WERI-Rb-1 (cell line): ENCODE data around the gene UBE2U.
"Not testable (repeated sequence)": the region's sequence is repeated elsewhere in the genome, so short reads cannot be mapped to it uniquely, and the experiment has no call there.

Experiments used
- DNase-seq: peaks from one replicate; pipeline ENCODE4 v3.0.0-alpha.2; 2020
- H3K27ac ChIP-seq: fragments of 250-450 bp; sonication (Bioruptor Pico); 2 replicates; pipeline ENCODE4 v1.5.1; 2020; ENCODE audit warnings: mild to moderate bottlenecking, moderate library complexity
- H3K27me3 ChIP-seq: fragments of 250-450 bp; sonication (Bioruptor Pico); 2 replicates; pipeline ENCODE4 v1.5.1; 2021; ENCODE audit warnings: mild to moderate bottlenecking, low read depth, moderate library complexity; ENCODE audit not compliant: insufficient read depth, severe bottlenecking
- H3K36me3 ChIP-seq: fragments of 250-450 bp; sonication (Bioruptor Pico); 2 replicates; pipeline ENCODE4 v1.5.1; 2020; ENCODE audit warnings: mild to moderate bottlenecking, moderate library complexity
- H3K4me3 ChIP-seq: 2 replicates; pipeline ENCODE4 v1.5.1; 2011; ENCODE audit warnings: low read depth, mild to moderate bottlenecking, control low read depth, low read length
- H3K9me3 ChIP-seq: fragments of 250-450 bp; sonication (Bioruptor Pico); 2 replicates; pipeline ENCODE4 v1.5.1; 2021; ENCODE audit warnings: mild to moderate bottlenecking, moderate library complexity; ENCODE audit not compliant: severe bottlenecking
- CTCF ChIP-seq: IDR thresholded peaks from 2 replicates; pipeline ENCODE4 v1.5.1; 2011; ENCODE audit warnings: low read depth, mild to moderate bottlenecking, control low read depth, inconsistent platforms, low read length

Gene UBE2U

GRCh38 chr1:64231654-64232053 is 28.2 kb downstream of the UBE2U start:
- TF ChIP-seq CTCF, result no peak
- no peak for DNase-seq
- no peak overlapping the region for H3K4me3 ChIP-seq
- no peak overlapping the region for H3K27ac ChIP-seq
- H3K36me3 ChIP-seq, result no peaks in the 10 kb centered on the region
- H3K27me3 ChIP-seq, result no peaks in the 10 kb centered on the region
- H3K9me3 ChIP-seq, result no peaks in the 10 kb centered on the region

- Histone ChIP-seq H3K9me3 (no peaks in the 10 kb centered on the region), H3K4me3 (no peak overlapping the region), H3K36me3 (no peaks in the 10 kb centered on the region), H3K27me3 (no peaks in the 10 kb centered on the region), H3K27ac (no peak overlapping the region)
- no peak for DNase-seq
- TF ChIP-seq CTCF, result no peak
Measured at GRCh38 chr1:64234714-64235113, 31.3 kb downstream of the UBE2U start.

DNA sequence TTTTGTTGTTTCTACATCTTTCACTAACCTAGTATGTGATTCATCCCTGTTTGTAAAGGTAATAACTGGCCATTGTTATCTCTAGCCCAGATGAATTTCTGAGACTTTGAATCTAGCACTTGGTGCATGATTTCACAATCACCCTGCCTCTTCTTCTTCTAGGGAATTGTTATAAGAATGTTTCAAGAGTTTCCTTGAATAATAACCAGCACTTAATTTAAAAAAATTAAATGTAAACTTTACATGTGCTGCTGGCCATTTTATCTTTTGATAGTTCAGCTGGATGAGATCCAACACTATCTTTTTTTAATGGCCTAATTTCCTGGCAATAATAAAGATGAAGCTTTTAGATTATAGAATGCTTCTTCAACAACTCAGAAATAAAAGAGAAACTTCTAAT is 31.8 kb downstream of the UBE2U start:
- DNase-seq, result no peak
- Histone ChIP-seq H3K9me3 (no peaks in the 10 kb centered on the region), H3K27me3 (no peaks in the 10 kb centered on the region), H3K36me3 (no peaks in the 10 kb centered on the region), H3K4me3 (no peak overlapping the region), H3K27ac (no peak overlapping the region)
- no peak for TF ChIP-seq CTCF

DNA sequence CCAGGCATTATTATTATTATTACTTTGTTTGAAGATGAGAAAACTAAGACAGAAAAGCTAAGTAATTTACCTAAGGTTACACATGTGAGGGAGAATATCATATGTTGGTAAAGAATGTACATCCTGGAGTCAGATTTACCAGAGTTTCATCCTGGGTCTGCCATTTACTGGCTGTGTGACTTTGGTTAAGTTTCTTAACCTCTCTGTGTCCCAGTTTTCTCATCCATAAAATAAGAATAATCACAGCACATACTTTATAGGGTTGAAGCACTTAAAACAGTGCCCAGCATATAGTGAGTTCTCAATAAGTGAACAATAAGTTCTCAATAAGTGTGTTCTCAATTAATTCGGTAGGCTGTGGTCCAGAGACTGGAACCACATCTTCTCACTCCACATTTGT is 32.5 kb downstream of the UBE2U start:
- TF ChIP-seq CTCF, result no peak
- Histone ChIP-seq H3K27me3 (no peaks in the 10 kb centered on the region), H3K27ac (no peak overlapping the region), H3K9me3 (no peaks in the 10 kb centered on the region), H3K36me3 (no peaks in the 10 kb centered on the region), H3K4me3 (no peak overlapping the region)
- no peak for DNase-seq

- no peak for DNase-seq
- H3K36me3 ChIP-seq, result no peaks in the 10 kb centered on the region
- H3K4me3 ChIP-seq, result no peak overlapping the region
- no peak overlapping the region for H3K27ac ChIP-seq
- no peak for TF ChIP-seq CTCF
- H3K9me3 ChIP-seq, result no peaks in the 10 kb centered on the region
- H3K27me3 ChIP-seq, result no peaks in the 10 kb centered on the region
Measured at GRCh38 chr1:64236541-64236954, 33.1 kb downstream of the UBE2U start.

DNA sequence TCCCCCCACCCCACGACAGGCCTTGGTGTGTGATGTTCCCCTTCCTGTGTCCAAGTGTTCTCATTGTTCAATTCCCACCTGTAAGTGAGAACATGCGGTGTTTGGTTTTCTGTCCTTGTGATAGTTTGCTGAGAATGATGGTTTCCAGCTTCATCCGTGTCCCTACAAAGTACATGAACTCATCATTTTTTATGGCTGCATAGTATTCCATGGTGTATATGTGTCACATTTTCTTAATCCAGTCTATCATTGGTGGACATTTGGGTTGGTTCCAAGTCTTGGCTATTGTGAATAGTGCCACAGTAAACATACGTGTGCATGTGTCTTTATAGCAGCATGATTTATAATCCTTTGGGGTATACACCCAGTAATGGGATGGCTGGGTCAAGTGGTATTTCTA is 36.1 kb downstream of the UBE2U start:
- not testable (repeated sequence) for DNase-seq, H3K9me3 ChIP-seq, H3K27me3 ChIP-seq, H3K4me3 ChIP-seq, H3K36me3 ChIP-seq, H3K27ac ChIP-seq

DNA sequence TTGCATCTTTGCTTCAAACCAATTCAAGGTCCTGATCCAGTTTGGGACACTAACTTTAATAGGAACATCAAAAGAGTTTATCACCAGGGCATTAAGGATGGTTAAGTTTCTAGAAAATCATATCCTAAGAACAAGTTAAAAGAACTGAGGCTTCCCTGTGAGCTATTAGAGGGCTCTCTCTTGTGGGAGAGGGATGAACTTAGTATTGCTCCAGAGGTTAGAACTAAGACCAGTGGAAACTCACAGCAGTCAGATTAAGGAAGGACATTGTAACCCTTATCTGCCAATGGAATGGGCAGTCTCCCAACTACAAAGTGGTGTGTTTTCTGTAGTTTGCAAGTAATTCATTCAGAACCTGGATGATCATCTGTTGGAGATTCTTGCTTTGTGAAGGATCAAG is 36.8 kb downstream of the UBE2U start:
- Histone ChIP-seq H3K4me3 (no peak overlapping the region), H3K36me3 (no peaks in the 10 kb centered on the region), H3K9me3 (no peaks in the 10 kb centered on the region), H3K27me3 (no peaks in the 10 kb centered on the region), H3K27ac (no peak overlapping the region)
- no peak for TF ChIP-seq CTCF
- DNase-seq, result no peak
